Gastroesophageal sphincter (tissue), 4 donors: ENCODE results near the gene ZSCAN5B. TPM values are rescaled to one million over a fixed set of nuclear protein-coding genes. Genes with fewer than 3 reads are reported as not detected.

Experiments
- ATAC-seq: fragments of 150-250 bp; one replicate; pipeline ENCODE4 v1.9.1; 2016; ENCODE audit warnings: mild to moderate bottlenecking, moderate library complexity
- H3K27ac ChIP-seq, 4 donors: fragments of 200-600 bp; sonication (generic) in 3 of 4; 1 replicate in 3 of 4; 2 replicates in 1 of 4; pipeline ENCODE4 v1.5.1; 2016 to 2019
- H3K27me3 ChIP-seq: fragments of 200-600 bp; sonication (generic); one replicate; pipeline ENCODE4 v1.5.1; 2019
- H3K36me3 ChIP-seq, 2 donors: fragments of 200-600 bp; sonication (generic); one replicate each; pipeline ENCODE4 v1.5.1; 2019; ENCODE audit warnings: control low read depth in 1 of 2
- H3K4me1 ChIP-seq, 3 donors: fragments of 200-600 bp; sonication (generic); 1 replicate in 2 of 3; 2 replicates in 1 of 3; pipeline ENCODE4 v1.5.1; 2016 to 2019; ENCODE audit warnings: control low read depth in 2 of 3
- H3K4me3 ChIP-seq, 2 donors: fragments of 200-600 bp; sonication (generic); one replicate each; pipeline ENCODE4 v1.5.1; 2019; ENCODE audit warnings: mild to moderate bottlenecking in 1 of 2, moderate library complexity in 1 of 2
- H3K9me3 ChIP-seq, 3 donors: fragments of 200-600 bp; sonication (generic); one replicate each; pipeline ENCODE4 v1.5.1; 2017 to 2019; ENCODE audit warnings: control low read depth in 2 of 3
- CTCF ChIP-seq, 4 experiments: fragments of 200-600 bp in 2 of 4; fragments of 450-650 bp in 2 of 4; sonication (generic) in 1 of 4; IDR thresholded peaks; one replicate each; pipeline ENCODE4 v1.5.1; 2017 to 2019; ENCODE audit warnings: antibody characterized with exemption in 4 of 4, mild to moderate bottlenecking in 2 of 4, moderate library complexity in 2 of 4
- EP300 ChIP-seq: sonication (generic); formaldehyde crosslinking; IDR thresholded peaks from one replicate; pipeline ENCODE4 v1.6.1; 2017; ENCODE audit warnings: antibody characterized with exemption, mild to moderate bottlenecking
- POLR2A ChIP-seq, 2 donors: fragments of 450-650 bp; IDR thresholded peaks; one replicate each; pipeline ENCODE4 v1.6.1; 2017; ENCODE audit warnings: antibody characterized with exemption in 2 of 2, mild to moderate bottlenecking in 2 of 2, moderate library complexity in 1 of 2
- POLR2AphosphoS5 ChIP-seq: sonication (generic); formaldehyde crosslinking; IDR thresholded peaks from one replicate; pipeline ENCODE4 v1.6.1; 2017; ENCODE audit warnings: antibody characterized with exemption
- WGBS, 2 donors: methylation state at CpG; one replicate each; pipeline ENCODE4 v1.1.5; 2018; ENCODE audit warnings: low coverage in 1 of 2; 5-methylcytosine and 5-hydroxymethylcytosine counted together
- total RNA-seq, 4 donors: library from RNA; depleted of rRNA; stranded (reverse); fragments of >200 nt; gene quantifications; one replicate each; pipeline ENCODE4 v1.1.0, GENCODE V29; 2016

ZSCAN5B gene
- total RNA-seq, 4 donors from 2014 or later = not detected

- peaks cover 0 to 12% of the 10 kb centered on the region in 2 donors for H3K36me3 ChIP-seq
- H3K27ac ChIP-seq = peak overlapping the region; percentile 59 to 98 (median 92)
- WGBS, 2 donors = 0 to 1% methylated on average over 7 to 15 of the region's 26 CpGs
- TF ChIP-seq POLR2AphosphoS5 = no peak
- TF ChIP-seq POLR2A (IDR thresholded peaks at IDR 0.05) = no peak
- TF ChIP-seq EP300 = no peak
- no peak for TF ChIP-seq CTCF (IDR thresholded peaks at IDR 0.05)
- no peaks in the 10 kb centered on the region for H3K27me3 ChIP-seq
- peaks cover 0 to 68% (median 7%) of the 10 kb centered on the region in 3 donors for H3K4me1 ChIP-seq
- ATAC-seq = no peak
- H3K9me3 ChIP-seq = no peaks in the 10 kb centered on the region
- peak overlapping the region; percentile 66 to 86 for H3K4me3 ChIP-seq
Measured at GRCh38 chr19:56141417-56141993, 56.1 kb downstream of the ZSCAN5B start.

GRCh38 chr19:56140583-56141416 is 56.8 kb downstream of the ZSCAN5B start, which contains the start of gene ZNF444:
Gene ZNF444 (plus strand): TSS chr19:56141287. CDS start chr19:56146912, 5,625 bp downstream.
- H3K36me3 ChIP-seq = peaks cover 0 to 5% of the 10 kb centered on the region in 2 donors
- H3K27ac ChIP-seq = peak within 1 kb of the TSS; percentile 89 to 98 (median 94)
- H3K9me3 ChIP-seq = no peaks in the 10 kb centered on the region
- ATAC-seq = peak; percentile 94
- peaks cover 0 to 74% (median 7%) of the 10 kb centered on the region in 3 donors for H3K4me1 ChIP-seq
- H3K27me3 ChIP-seq = no peaks in the 10 kb centered on the region
- WGBS, 2 donors = 0% methylated on average over 1 to 18 of the region's 56 CpGs
- peak within 1 kb of the TSS; percentile 66 to 86 for H3K4me3 ChIP-seq
- peak; percentile 49 to 55 for TF ChIP-seq POLR2A (IDR thresholded peaks at IDR 0.05)
- TF ChIP-seq EP300 = no peak
- no peak for TF ChIP-seq CTCF (IDR thresholded peaks at IDR 0.05)
- TF ChIP-seq POLR2AphosphoS5 = peak; percentile 72

GRCh38 chr19:56139847-56140582 is 57.6 kb downstream of the ZSCAN5B start:
- Histone ChIP-seq H3K36me3 (no peaks in the 10 kb centered on the region), H3K9me3 (no peaks in the 10 kb centered on the region), H3K27me3 (no peaks in the 10 kb centered on the region), H3K4me3 (peak overlapping the region; percentile 66 to 86), H3K27ac (peak overlapping the region; percentile 89 to 98 (median 94)), H3K4me1 (peaks cover 0 to 74% (median 7%) of the 10 kb centered on the region in 3 donors)
- TF ChIP-seq CTCF (IDR thresholded peaks at IDR 0.05) (peak in 1 of 4 experiments; percentile 4), POLR2AphosphoS5 (no peak), EP300 (no peak), POLR2A (IDR thresholded peaks at IDR 0.05) (no peak)
- ATAC-seq = no peak
- 35 to 41% methylated on average over 15 to 18 of the region's 22 CpGs for WGBS, 2 donors

Other genes with a start within 250 kb of the ZSCAN5B start
- not detected for gene NLRP8, start 250.0 kb downstream of the ZSCAN5B start, total RNA-seq
- gene NLRP5, start 211.0 kb downstream of the ZSCAN5B start, total RNA-seq = not detected
- gene ZNF787, start 76.5 kb downstream of the ZSCAN5B start, total RNA-seq = 10 to 100 TPM; 18.6 to 31.8 (median 19.7) TPM
- 10 to 100 TPM; 36.2 to 57.9 (median 41.3) TPM for gene ZNF444, start 56.5 kb downstream of the ZSCAN5B start, total RNA-seq
- gene GALP, start 21.8 kb downstream of the ZSCAN5B start, total RNA-seq = not detected
- gene ZSCAN5C, start 4.5 kb upstream of the ZSCAN5B start, total RNA-seq = not detected
- not detected for gene EDDM13, start 75.0 kb upstream of the ZSCAN5B start, total RNA-seq
- gene ZSCAN5A, start 117.1 kb upstream of the ZSCAN5B start, total RNA-seq = 1 to 10 TPM; 3.0 to 6.3 (median 4.0) TPM
- 1 to 10 TPM; 3.5 to 5.7 (median 5.0) TPM for gene ZNF582, start 195.8 kb upstream of the ZSCAN5B start, total RNA-seq
- gene ZNF583, start 206.5 kb upstream of the ZSCAN5B start, total RNA-seq = 10 to 100 TPM in 2 of 4 donors, 1 to 10 TPM in 2; 6.2 to 15.1 (median 9.7) TPM